OCI-LY3 (cell line): Measurements from ENCODE around the gene PFDN1.

Experiments
- H2AFZ ChIP-seq: fragments of 200-600, 300-600 bp; shearing (Covaris generic); 2 replicates; pipeline ENCODE4 v1.6.0; 2014; ENCODE audit warnings: antibody characterized with exemption, low read depth, low read length
- H3K27ac ChIP-seq: fragments of 200-600, 300-600 bp; sonication (generic); 2 replicates; pipeline ENCODE4 v1.5.1; 2014; ENCODE audit warnings: mild to moderate bottlenecking, low read length, moderate library complexity, mixed read lengths
- H3K27me3 ChIP-seq: fragments of 200-600, 300-600 bp; sonication (generic); 2 replicates; pipeline ENCODE4 v1.6.1; 2014; ENCODE audit warnings: low read depth, low read length, mixed read lengths
- H3K36me3 ChIP-seq: fragments of 200-600, 300-600 bp; sonication (generic); replicated peaks from 2 replicates; pipeline ENCODE3; 2014; ENCODE audit warnings: low read depth, low read length, mixed read lengths
- H3K4me1 ChIP-seq: fragments of 300-600, 200-600 bp; sonication (generic); 2 replicates; pipeline ENCODE4 v1.6.1; 2014; ENCODE audit warnings: low read length, mixed read lengths
- H3K4me2 ChIP-seq: fragments of 200-600, 300-600 bp; sonication (generic); 2 replicates; pipeline ENCODE4 v1.6.1; 2014; ENCODE audit warnings: low read length, mixed read lengths
- H3K4me3 ChIP-seq: fragments of 300-600, 200-600 bp; sonication (generic); 2 replicates; pipeline ENCODE4 v1.5.1; 2014; ENCODE audit warnings: antibody characterized with exemption, mild to moderate bottlenecking, low read length, moderate library complexity
- H3K79me2 ChIP-seq: fragments of 300-600, 200-600 bp; shearing (Covaris generic); 2 replicates; pipeline ENCODE4 v1.6.1; 2014; ENCODE audit warnings: mild to moderate bottlenecking, low read length, mixed read lengths
- H3K9ac ChIP-seq: fragments of 300-600, 200-600 bp; shearing (Covaris generic); 2 replicates; pipeline ENCODE4 v1.6.0; 2014; ENCODE audit warnings: mild to moderate bottlenecking, low read length, moderate library complexity
- H3K9me3 ChIP-seq: fragments of 200-600, 300-600 bp; shearing (Covaris generic); 2 replicates; pipeline ENCODE4 v1.6.1; 2014; ENCODE audit warnings: low read length, mixed read lengths; ENCODE audit not compliant: insufficient read depth
- H4K20me1 ChIP-seq: fragments of 200-600, 300-600 bp; sonication (generic); 2 replicates; pipeline ENCODE4 v1.6.1; 2016; ENCODE audit warnings: low read length, mixed read lengths; ENCODE audit not compliant: insufficient read depth
- CTCF ChIP-seq: fragments of 200-600, 300-600 bp; sonication (generic); IDR thresholded peaks from 2 replicates; pipeline ENCODE4 v1.5.1; 2014; ENCODE audit warnings: antibody characterized with exemption, low read length, low read depth
- EZH2phosphoT487 ChIP-seq: fragments of 200-600 bp; shearing (Covaris generic); IDR thresholded peaks from 2 replicates; pipeline ENCODE4 v1.6.1; 2018; ENCODE audit warnings: antibody characterized with exemption, mixed run types, low read depth

PFDN1 gene

DNA sequence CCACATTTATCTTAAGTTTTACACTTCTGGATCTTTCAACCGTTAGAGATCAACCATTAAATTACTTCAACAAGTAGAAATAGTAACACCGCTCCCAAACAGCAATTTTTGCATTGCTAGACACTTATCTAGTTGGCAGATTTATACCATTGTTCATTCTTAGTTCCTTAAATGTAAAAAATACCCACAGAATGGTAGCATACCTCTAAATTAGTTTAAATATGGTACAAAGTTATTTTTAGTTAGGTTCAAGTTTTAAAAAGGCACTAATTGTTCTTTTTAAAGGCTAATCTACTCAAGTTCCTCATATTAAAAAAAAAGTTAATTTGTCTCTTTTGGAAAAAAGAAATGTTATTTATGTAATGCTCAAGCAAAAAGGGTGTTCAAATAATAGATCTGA is 8.1 kb downstream of the PFDN1 start:
- no peak overlapping the region for H2AFZ ChIP-seq
- H4K20me1 ChIP-seq, result peaks cover 5% of the 10 kb centered on the region; the same call in 1 of the 2 replicates
- H3K27ac ChIP-seq, result no peak overlapping the region
- H3K27me3 ChIP-seq, result no peaks in the 10 kb centered on the region
- no peaks in the 10 kb centered on the region for H3K36me3 ChIP-seq
- TF ChIP-seq CTCF, result no peak
- TF ChIP-seq EZH2phosphoT487, result no peak
- no peaks in the 10 kb centered on the region for H3K9me3 ChIP-seq
- no peaks in the 10 kb centered on the region; the same call in 1 of the 2 replicates for H3K4me1 ChIP-seq
- no peak overlapping the region for H3K9ac ChIP-seq
- H3K79me2 ChIP-seq, result peaks cover 42% of the 10 kb centered on the region
- no peak overlapping the region for H3K4me2 ChIP-seq
- no peak overlapping the region for H3K4me3 ChIP-seq

DNA sequence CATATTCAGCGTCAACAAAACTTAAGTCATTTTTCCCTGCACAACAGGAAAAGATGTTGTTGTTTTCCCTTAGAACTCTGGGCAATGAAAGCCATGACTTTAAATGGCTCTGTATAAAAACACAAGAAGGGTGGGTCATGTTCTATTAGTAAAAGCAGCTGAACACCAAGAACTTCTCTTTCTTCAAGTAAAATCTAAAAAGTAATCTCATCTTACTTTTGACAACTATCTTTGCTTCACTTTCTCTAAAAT is 9.1 kb downstream of the PFDN1 start:
- Histone ChIP-seq H3K79me2 (peaks cover 47% of the 10 kb centered on the region), H3K4me3 (no peak overlapping the region), H3K27me3 (no peaks in the 10 kb centered on the region), H3K36me3 (no peaks in the 10 kb centered on the region), H3K4me1 (no peaks in the 10 kb centered on the region; the same call in 1 of the 2 replicates), H3K4me2 (no peak overlapping the region), H3K9ac (no peak overlapping the region), H2AFZ (no peak overlapping the region), H4K20me1 (peaks cover 5% of the 10 kb centered on the region; the same call in 1 of the 2 replicates), H3K27ac (no peak overlapping the region), H3K9me3 (no peaks in the 10 kb centered on the region)
- no peak for TF ChIP-seq CTCF
- TF ChIP-seq EZH2phosphoT487, result no peak

GRCh38 chr5:140293091-140293848 is 9.6 kb downstream of the PFDN1 start:
- no peak for TF ChIP-seq CTCF
- TF ChIP-seq EZH2phosphoT487, result no peak
- Histone ChIP-seq H3K79me2 (peaks cover 47% of the 10 kb centered on the region), H3K4me2 (no peak overlapping the region), H3K9me3 (no peaks in the 10 kb centered on the region), H2AFZ (no peak overlapping the region), H3K4me3 (no peak overlapping the region), H3K4me1 (no peaks in the 10 kb centered on the region; the same call in 1 of the 2 replicates), H3K27ac (no peak overlapping the region), H3K36me3 (no peaks in the 10 kb centered on the region), H4K20me1 (peaks cover 5% of the 10 kb centered on the region; the same call in 1 of the 2 replicates), H3K9ac (no peak overlapping the region), H3K27me3 (no peaks in the 10 kb centered on the region)

DNA sequence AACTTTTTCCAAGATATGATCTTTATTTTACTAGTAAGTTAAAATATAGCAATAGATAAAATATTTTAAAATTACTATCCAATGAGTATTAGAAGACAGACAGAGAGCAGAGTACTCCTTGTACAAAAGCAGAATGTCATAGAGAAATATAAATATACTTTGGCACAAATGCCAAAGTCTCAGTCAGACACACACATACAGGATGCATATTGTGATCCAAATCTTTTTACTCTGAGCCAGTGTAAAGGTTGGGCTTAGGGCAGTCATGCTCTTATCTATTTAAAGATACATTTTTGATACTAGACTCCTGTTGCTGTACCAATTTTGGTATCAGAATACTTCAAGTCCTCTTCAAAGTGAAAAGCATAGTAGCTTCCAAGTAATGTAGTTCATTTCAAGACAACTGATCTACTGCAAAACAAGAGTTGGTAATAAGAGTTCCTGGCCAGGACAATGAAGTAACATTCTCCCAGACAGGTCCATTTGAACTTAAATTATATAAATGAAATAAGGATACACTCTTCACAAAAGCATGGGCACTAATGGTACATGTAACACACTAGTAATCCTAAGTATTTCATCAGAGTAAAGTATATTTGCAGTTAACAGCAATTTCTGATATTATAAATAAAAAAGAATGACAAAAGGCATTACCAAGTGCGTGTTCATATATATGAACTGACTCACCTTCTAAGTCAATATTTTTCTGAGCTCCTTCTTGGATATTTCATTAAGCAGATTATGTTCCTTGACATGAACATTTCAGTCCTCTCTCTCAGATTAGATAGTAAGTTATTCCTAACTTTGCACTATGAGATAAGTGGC is 10.5 kb downstream of the PFDN1 start:
- Histone ChIP-seq H2AFZ (no peak overlapping the region), H3K79me2 (peaks cover 55% of the 10 kb centered on the region), H3K27ac (no peak overlapping the region), H3K9me3 (no peaks in the 10 kb centered on the region), H3K4me3 (no peak overlapping the region), H3K36me3 (no peaks in the 10 kb centered on the region), H3K4me2 (no peak overlapping the region), H4K20me1 (peaks cover 5% of the 10 kb centered on the region; the same call in 1 of the 2 replicates), H3K27me3 (no peaks in the 10 kb centered on the region), H3K4me1 (no peaks in the 10 kb centered on the region; the same call in 1 of the 2 replicates), H3K9ac (no peak overlapping the region)
- no peak for TF ChIP-seq CTCF
- no peak for TF ChIP-seq EZH2phosphoT487
